GM20431 (cell line): ENCODE measurements around the gene SLC39A7.

Source experiments
- in situ Hi-C: fragments of 300-500 bp; cut with MseI, MboI; formaldehyde crosslinking; loops from one replicate; pipeline ENCODE4 v1.15.0; 2020; ENCODE audit warnings: low sequenced_read_pairs; ENCODE audit not compliant: unreplicated experiment

The SLC39A7 gene

GRCh38 chr6:33169291-33170175 is 31.1 kb upstream of the SLC39A7 start:
- in situ Hi-C loops: loop anchor here (10.0 kb wide), 1 partner anchor 75 kb away; no protein-coding TSS in a partner anchor

GRCh38 chr6:33170176-33171015 is 30.3 kb upstream of the SLC39A7 start:
- in situ Hi-C loops: no loop called here

- in situ Hi-C loops: no loop called here
These were observed 29.4 kb upstream of the SLC39A7 start for GRCh38 chr6:33171016-33171879.

GRCh38 chr6:33171880-33172687 is 28.6 kb upstream of the SLC39A7 start:
- in situ Hi-C loops: no loop called here

- in situ Hi-C loops: no loop called here
These were observed 27.8 kb upstream of the SLC39A7 start for GRCh38 chr6:33172688-33173534.

GRCh38 chr6:33173535-33174180 is 27.0 kb upstream of the SLC39A7 start:
- in situ Hi-C loops: no loop called here

GRCh38 chr6:33174784-33175183 is 25.9 kb upstream of the SLC39A7 start:
- in situ Hi-C loops: no loop called here

- in situ Hi-C loops: no loop called here
These were observed 25.1 kb upstream of the SLC39A7 start for GRCh38 chr6:33175436-33176069.

GRCh38 chr6:33176906-33177305 is 23.8 kb upstream of the SLC39A7 start:
- in situ Hi-C loops: no loop called here

- in situ Hi-C loops: no loop called here
These were observed 22.9 kb upstream of the SLC39A7 start for GRCh38 chr6:33177552-33178446.

GRCh38 chr6:33178755-33179475 is 21.8 kb upstream of the SLC39A7 start:
- in situ Hi-C loops: no loop called here

- in situ Hi-C loops: no loop called here
These were observed 19.5 kb upstream of the SLC39A7 start for GRCh38 chr6:33181141-33181540.

- in situ Hi-C loops: no loop called here
These were observed 17.5 kb upstream of the SLC39A7 start for GRCh38 chr6:33183071-33183683.

GRCh38 chr6:33185190-33185589 is 15.5 kb upstream of the SLC39A7 start:
- in situ Hi-C loops: no loop called here

- in situ Hi-C loops: no loop called here
These were observed 14.9 kb upstream of the SLC39A7 start for GRCh38 chr6:33185654-33186187.
